ENCODE measurements around the gene URGCP.
"Not testable (repeated sequence)": the region's sequence is repeated elsewhere in the genome, so short reads cannot be mapped to it uniquely, and the experiment has no call there.

URGCP gene

GRCh38 chr7:43915907-43916306, 9.5 kb upstream of the URGCP start:
- DNase-seq: no peak

GRCh38 chr7:43914795-43915194, 8.4 kb upstream of the URGCP start:
- no peak for DNase-seq

GRCh38 chr7:43905956-43906330, 453 bp downstream of the URGCP start:
- DNase-seq: peak; percentile 5

GRCh38 chr7:43905209-43905946, 1.0 kb downstream of the URGCP start:
- DNase-seq: no peak

- no peak for DNase-seq
Measured at GRCh38 chr7:43904533-43905208, 1.7 kb downstream of the URGCP start.

GRCh38 chr7:43902542-43903054, 3.8 kb downstream of the URGCP start:
- DNase-seq: no peak

- DNase-seq: not testable (repeated sequence)
Measured at GRCh38 chr7:43898571-43898970, 7.8 kb downstream of the URGCP start.

- no peak for DNase-seq
Measured at GRCh38 chr7:43895847-43896415, 10.5 kb downstream of the URGCP start.

GRCh38 chr7:43891069-43891955, 15.1 kb downstream of the URGCP start:
- no peak for DNase-seq

- DNase-seq: no peak
Measured at GRCh38 chr7:43890468-43890867, 15.9 kb downstream of the URGCP start.

GRCh38 chr7:43888993-43889945, 17.1 kb downstream of the URGCP start:
- DNase-seq: no peak

GRCh38 chr7:43884617-43885016, 21.8 kb downstream of the URGCP start:
- DNase-seq: no peak

- no peak for DNase-seq
Measured at GRCh38 chr7:43884209-43884608, 22.2 kb downstream of the URGCP start.

GRCh38 chr7:43880596-43880995, 25.8 kb downstream of the URGCP start:
- no peak for DNase-seq

- no peak for DNase-seq
Measured at GRCh38 chr7:43879477-43879876, 26.9 kb downstream of the URGCP start.

GRCh38 chr7:43878867-43879266, 27.5 kb downstream of the URGCP start:
- DNase-seq: no peak

GRCh38 chr7:43877968-43878864, 28.2 kb downstream of the URGCP start:
- no peak for DNase-seq

- no peak for DNase-seq
Measured at GRCh38 chr7:43876976-43877745, 29.2 kb downstream of the URGCP start.

- DNase-seq: no peak
Measured at GRCh38 chr7:43876241-43876640, 30.2 kb downstream of the URGCP start.

- DNase-seq: no peak
Measured at GRCh38 chr7:43873300-43873699, 33.1 kb downstream of the URGCP start.

Measured in central memory CD4-positive, alpha-beta T cell (primary cell).